ENCODE results near the gene VTI1A.

VTI1A gene

GRCh38 chr10:112795067-112795466, 348.1 kb downstream of the VTI1A start:
- no peak overlapping the region for H3K4me3 ChIP-seq (ENCODE audit: low read length)
- H3K27ac ChIP-seq (ENCODE audit: low read length), result no peak overlapping the region
- no peaks in the 10 kb centered on the region for H3K79me2 ChIP-seq (ENCODE audit: low read length)
- no peak overlapping the region for H2AFZ ChIP-seq (ENCODE audit: low read length)
- H3K9ac ChIP-seq (ENCODE audit: low read length), result no peak overlapping the region
- H3F3A ChIP-seq (ENCODE audit: insufficient read depth, low read length), result no peaks in the 10 kb centered on the region
- no peak for TF ChIP-seq EZH2phosphoT487 (IDR thresholded peaks at IDR 0.05; ENCODE audit: low read length)
- TF ChIP-seq EZH2 (optimal IDR thresholded peaks at IDR 0.05; ENCODE audit: low read depth, low read length), result no peak
- TF ChIP-seq, protein P1, sequence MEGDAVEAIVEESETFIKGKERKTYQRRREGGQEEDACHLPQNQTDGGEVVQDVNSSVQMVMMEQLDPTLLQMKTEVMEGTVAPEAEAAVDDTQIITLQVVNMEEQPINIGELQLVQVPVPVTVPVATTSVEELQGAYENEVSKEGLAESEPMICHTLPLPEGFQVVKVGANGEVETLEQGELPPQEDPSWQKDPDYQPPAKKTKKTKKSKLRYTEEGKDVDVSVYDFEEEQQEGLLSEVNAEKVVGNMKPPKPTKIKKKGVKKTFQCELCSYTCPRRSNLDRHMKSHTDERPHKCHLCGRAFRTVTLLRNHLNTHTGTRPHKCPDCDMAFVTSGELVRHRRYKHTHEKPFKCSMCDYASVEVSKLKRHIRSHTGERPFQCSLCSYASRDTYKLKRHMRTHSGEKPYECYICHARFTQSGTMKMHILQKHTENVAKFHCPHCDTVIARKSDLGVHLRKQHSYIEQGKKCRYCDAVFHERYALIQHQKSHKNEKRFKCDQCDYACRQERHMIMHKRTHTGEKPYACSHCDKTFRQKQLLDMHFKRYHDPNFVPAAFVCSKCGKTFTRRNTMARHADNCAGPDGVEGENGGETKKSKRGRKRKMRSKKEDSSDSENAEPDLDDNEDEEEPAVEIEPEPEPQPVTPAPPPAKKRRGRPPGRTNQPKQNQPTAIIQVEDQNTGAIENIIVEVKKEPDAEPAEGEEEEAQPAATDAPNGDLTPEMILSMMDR (IDR thresholded peaks at IDR 0.05; ENCODE audit: low read length), result no peak
- no peaks in the 10 kb centered on the region for H3K27me3 ChIP-seq (replicated peaks; ENCODE audit: insufficient read depth, low read length)
- H3K9me3 ChIP-seq (replicated peaks; ENCODE audit: insufficient read depth, low read length), result no peaks in the 10 kb centered on the region
- DNase-seq, result no peak
- no peak overlapping the region for H3K4me2 ChIP-seq (ENCODE audit: low read depth, low read length)
- no peaks in the 10 kb centered on the region for H4K20me1 ChIP-seq (ENCODE audit: insufficient read depth, low read length)
- H3K4me1 ChIP-seq (ENCODE audit: low read length), result no peaks in the 10 kb centered on the region
- H3K36me3 ChIP-seq (replicated peaks; ENCODE audit: insufficient read depth, low read length), result no peaks in the 10 kb centered on the region
- H3K9me2 ChIP-seq (replicated peaks; ENCODE audit: insufficient read depth, low read length), result no peaks in the 10 kb centered on the region

- no peaks in the 10 kb centered on the region for H3K9me2 ChIP-seq (replicated peaks; ENCODE audit: insufficient read depth, low read length)
- H3K9ac ChIP-seq (ENCODE audit: low read length), result no peak overlapping the region
- no peak overlapping the region for H2AFZ ChIP-seq (ENCODE audit: low read length)
- H3K4me1 ChIP-seq (ENCODE audit: low read length), result no peaks in the 10 kb centered on the region
- no peaks in the 10 kb centered on the region for H3F3A ChIP-seq (ENCODE audit: insufficient read depth, low read length)
- no peaks in the 10 kb centered on the region for H3K79me2 ChIP-seq (ENCODE audit: low read length)
- no peaks in the 10 kb centered on the region for H3K27me3 ChIP-seq (replicated peaks; ENCODE audit: insufficient read depth, low read length)
- no peak overlapping the region for H3K4me3 ChIP-seq (ENCODE audit: low read length)
- no peaks in the 10 kb centered on the region for H3K36me3 ChIP-seq (replicated peaks; ENCODE audit: insufficient read depth, low read length)
- no peaks in the 10 kb centered on the region for H4K20me1 ChIP-seq (ENCODE audit: insufficient read depth, low read length)
- no peak overlapping the region for H3K4me2 ChIP-seq (ENCODE audit: low read depth, low read length)
- H3K9me3 ChIP-seq (replicated peaks; ENCODE audit: insufficient read depth, low read length), result no peaks in the 10 kb centered on the region
- DNase-seq, result no peak
- TF ChIP-seq, protein P1 (IDR thresholded peaks at IDR 0.05; ENCODE audit: low read length), result no peak
- TF ChIP-seq EZH2 (optimal IDR thresholded peaks at IDR 0.05; ENCODE audit: low read depth, low read length), result no peak
- TF ChIP-seq EZH2phosphoT487 (IDR thresholded peaks at IDR 0.05; ENCODE audit: low read length), result no peak
- no peak overlapping the region for H3K27ac ChIP-seq (ENCODE audit: low read length)
Observed at GRCh38 chr10:112797197-112797596, 350.2 kb downstream of the VTI1A start.

GRCh38 chr10:112797855-112798254, 350.8 kb downstream of the VTI1A start:
- no peak overlapping the region for H3K4me2 ChIP-seq (ENCODE audit: low read depth, low read length)

More at GRCh38 chr10:112797855-112798254, 350.8 kb downstream of the VTI1A start:
- Histone ChIP-seq H3K79me2 (ENCODE audit: low read length) (no peaks in the 10 kb centered on the region), H3F3A (ENCODE audit: insufficient read depth, low read length) (no peaks in the 10 kb centered on the region), H3K36me3 (replicated peaks; ENCODE audit: insufficient read depth, low read length) (no peaks in the 10 kb centered on the region), H3K9ac (ENCODE audit: low read length) (no peak overlapping the region), H3K27ac (ENCODE audit: low read length) (no peak overlapping the region), H3K9me3 (replicated peaks; ENCODE audit: insufficient read depth, low read length) (no peaks in the 10 kb centered on the region), H3K4me3 (ENCODE audit: low read length) (no peak overlapping the region), H2AFZ (ENCODE audit: low read length) (no peak overlapping the region), H3K4me1 (ENCODE audit: low read length) (no peaks in the 10 kb centered on the region), H4K20me1 (ENCODE audit: insufficient read depth, low read length) (no peaks in the 10 kb centered on the region), H3K9me2 (replicated peaks; ENCODE audit: insufficient read depth, low read length) (no peaks in the 10 kb centered on the region), H3K27me3 (replicated peaks; ENCODE audit: insufficient read depth, low read length) (no peaks in the 10 kb centered on the region)
- TF ChIP-seq, protein P1 (IDR thresholded peaks at IDR 0.05; ENCODE audit: low read length), result no peak
- TF ChIP-seq EZH2phosphoT487 (IDR thresholded peaks at IDR 0.05; ENCODE audit: low read length) (no peak), EZH2 (optimal IDR thresholded peaks at IDR 0.05; ENCODE audit: low read depth, low read length) (no peak)
- no peak for DNase-seq
